Peyer's patch (tissue), 4 donors: ENCODE data around the gene DNAL1.
"Not testable (repeated sequence)": the region's sequence is repeated elsewhere in the genome, so short reads cannot be mapped to it uniquely, and the experiment has no call there.

Experiments used
- CTCF ChIP-seq, 6 experiments: fragments of 450-650 bp in 4 of 6; fragments of 200-600 bp in 2 of 6; sonication (generic) in 1 of 6; IDR thresholded peaks; one replicate each; pipeline ENCODE4 v1.5.1; 2017 to 2019; ENCODE audit warnings: antibody characterized with exemption in 6 of 6, mild to moderate bottlenecking in 3 of 6, moderate library complexity in 1 of 6
- POLR2A ChIP-seq, 2 donors: fragments of 450-650 bp; IDR thresholded peaks; one replicate each; pipeline ENCODE4 v1.5.1; 2017; ENCODE audit warnings: antibody characterized with exemption in 2 of 2, mild to moderate bottlenecking in 2 of 2, moderate library complexity in 2 of 2

GRCh38 chr14:73636355-73636754 lies 8.4 kb upstream of the DNAL1 start:
- TF ChIP-seq CTCF, POLR2A (IDR thresholded peaks at IDR 0.05): not testable (repeated sequence)
